Measurements from ENCODE around the gene TPP2.

TPP2 gene

GRCh38 chr13:102724923-102725322, 128.1 kb downstream of the TPP2 start:
- Histone ChIP-seq H3K79me2 (ENCODE audit: low read length) (no peaks in the 10 kb centered on the region), H2AFZ (ENCODE audit: low read depth, low read length) (0 out of 2 replicates have a peak overlapping the region, but pooled peaks have one; percentile 56), H3K4me3 (ENCODE audit: low read length) (no peak overlapping the region), H3K9me3 (ENCODE audit: insufficient read depth, low read length) (no peaks in the 10 kb centered on the region), H3K4me1 (ENCODE audit: low read length) (peaks cover 10% of the 10 kb centered on the region), H3K27ac (ENCODE audit: low read length) (no peak overlapping the region), H4K20me1 (ENCODE audit: insufficient read depth, low read length) (no peaks in the 10 kb centered on the region), H3K36me3 (replicated peaks; ENCODE audit: low read depth, low read length) (no peaks in the 10 kb centered on the region), H3K4me2 (ENCODE audit: low read length) (no peak overlapping the region), H3K27me3 (ENCODE audit: low read depth, low read length) (peaks cover 9% of the 10 kb centered on the region; the same call in 1 of the 2 replicates), H3K9ac (ENCODE audit: low read length) (no peak overlapping the region)
- TF ChIP-seq CTCF (IDR thresholded peaks at IDR 0.05; ENCODE audit: low read depth, low read length) (peak; percentile 83), EZH2phosphoT487 (IDR thresholded peaks at IDR 0.05; ENCODE audit: low read depth) (no peak)

GRCh38 chr13:102726430-102726829, 129.6 kb downstream of the TPP2 start:
- Histone ChIP-seq H3K4me1 (ENCODE audit: low read length) (peaks cover 10% of the 10 kb centered on the region), H3K36me3 (replicated peaks; ENCODE audit: low read depth, low read length) (no peaks in the 10 kb centered on the region), H3K9me3 (ENCODE audit: insufficient read depth, low read length) (no peaks in the 10 kb centered on the region), H2AFZ (ENCODE audit: low read depth, low read length) (no peak overlapping the region), H4K20me1 (ENCODE audit: insufficient read depth, low read length) (no peaks in the 10 kb centered on the region), H3K79me2 (ENCODE audit: low read length) (no peaks in the 10 kb centered on the region), H3K4me2 (ENCODE audit: low read length) (no peak overlapping the region), H3K9ac (ENCODE audit: low read length) (no peak overlapping the region), H3K27ac (ENCODE audit: low read length) (no peak overlapping the region), H3K4me3 (ENCODE audit: low read length) (no peak overlapping the region), H3K27me3 (ENCODE audit: low read depth, low read length) (peaks cover 22% of the 10 kb centered on the region)
- TF ChIP-seq EZH2phosphoT487 (IDR thresholded peaks at IDR 0.05; ENCODE audit: low read depth) (no peak), CTCF (IDR thresholded peaks at IDR 0.05; ENCODE audit: low read depth, low read length) (peak; percentile 25; the same call in 1 of the 2 replicates)
